CD14-positive monocyte (primary cell): Measurements from ENCODE around the gene PTPN20. TPM values are rescaled to one million over a fixed set of nuclear protein-coding genes. Genes with fewer than 3 reads are reported as not detected.
"Not testable (repeated sequence)": the region's sequence is repeated elsewhere in the genome, so short reads cannot be mapped to it uniquely, and the experiment has no call there.

ENCODE experiments used
- DNase-seq, 3 donors: peaks; one replicate each; pipeline ENCODE4 v3.0.0-alpha.2; 2011 to 2022
- H2AFZ ChIP-seq: 2 replicates; pipeline ENCODE4 v1.6.0; 2012; ENCODE audit warnings: mild to moderate bottlenecking, low read depth, low read length, inconsistent platforms; ENCODE audit not compliant: insufficient read depth, poor library complexity, severe bottlenecking
- H3K27ac ChIP-seq, 2 donors: 1 replicate in 1 of 2; 2 replicates in 1 of 2; pipeline ENCODE4 v1.5.1; 2012 to 2013; ENCODE audit warnings: low read length in 2 of 2, control low read depth in 1 of 2, inconsistent platforms in 1 of 2, low read depth in 1 of 2, mild to moderate bottlenecking in 1 of 2
- H3K27me3 ChIP-seq, 2 donors: one replicate each; pipeline versions ENCODE4 v1.6.0 to v1.6.1; 2011 to 2013; ENCODE audit warnings: low read length in 2 of 2; ENCODE audit not compliant: control insufficient read depth in 2 of 2, insufficient read depth in 2 of 2
- H3K36me3 ChIP-seq, 2 donors: replicated peaks in 1 of 2; 1 replicate in 1 of 2; 2 replicates in 1 of 2; pipeline versions ENCODE4 v1.5.1 to v1.6.1; 2012 to 2013; ENCODE audit warnings: low read length in 2 of 2, control low read depth in 1 of 2, inconsistent platforms in 1 of 2, mild to moderate bottlenecking in 1 of 2; ENCODE audit not compliant: insufficient read depth in 2 of 2, control insufficient read depth in 1 of 2
- H3K4me1 ChIP-seq, 2 donors: 1 replicate in 1 of 2; 2 replicates in 1 of 2; pipeline versions ENCODE4 v1.5.1 to v1.6.1; 2012 to 2013; ENCODE audit warnings: low read length in 2 of 2, control low read depth in 1 of 2, inconsistent platforms in 1 of 2, mild to moderate bottlenecking in 1 of 2, moderate library complexity in 1 of 2; ENCODE audit not compliant: insufficient read depth in 2 of 2, control insufficient read depth in 1 of 2
- H3K4me2 ChIP-seq: replicated peaks from 2 replicates; pipeline ENCODE3; 2012; ENCODE audit warnings: low read length, moderate library complexity, mild to moderate bottlenecking; ENCODE audit not compliant: poor library complexity, severe bottlenecking; ENCODE audit errors: extremely low read depth
- H3K4me3 ChIP-seq, 3 experiments: fragments of 200-600 bp in 1 of 3; sonication (generic) in 1 of 3; replicated peaks in 1 of 3; 1 replicate in 2 of 3; 2 replicates in 1 of 3; pipeline ENCODE4 v1.5.1; 2011 to 2013; ENCODE audit warnings: low read length in 3 of 3, mild to moderate bottlenecking in 3 of 3, control low read depth in 2 of 3, low read depth in 2 of 3, inconsistent platforms in 1 of 3, moderate library complexity in 1 of 3
- H3K79me2 ChIP-seq: 2 replicates; pipeline ENCODE4 v1.6.0; 2012; ENCODE audit warnings: mild to moderate bottlenecking, control low read depth, inconsistent platforms, low read length, moderate library complexity; ENCODE audit not compliant: insufficient read depth
- H3K9ac ChIP-seq: 2 replicates; pipeline ENCODE4 v1.6.0; 2017; ENCODE audit warnings: low read length, mild to moderate bottlenecking; ENCODE audit not compliant: insufficient read depth, poor library complexity, severe bottlenecking
- H3K9me3 ChIP-seq, 2 donors: replicated peaks in 1 of 2; 1 replicate in 1 of 2; 2 replicates in 1 of 2; pipeline versions ENCODE4 v1.5.1 to v1.6.1; 2012 to 2013; ENCODE audit warnings: low read length in 2 of 2, control low read depth in 1 of 2; ENCODE audit not compliant: control insufficient read depth in 1 of 2, insufficient read depth in 1 of 2
- H4K20me1 ChIP-seq: 2 replicates; pipeline ENCODE4 v1.6.0; 2012; ENCODE audit warnings: mild to moderate bottlenecking, low read length, control low read depth, moderate library complexity; ENCODE audit not compliant: insufficient read depth
- H3K27ac Mint-ChIP-seq, 7 donors: one replicate each; pipeline ENCODE4 v1.8.0; 2020; ENCODE audit warnings: mild to moderate bottlenecking in 7 of 7, mixed read lengths in 7 of 7, moderate library complexity in 6 of 7, inconsistent platforms in 2 of 7
- H3K27me3 Mint-ChIP-seq, 3 donors: one replicate each; pipeline ENCODE4 v1.8.0; 2021 to 2022; ENCODE audit warnings: low read depth in 3 of 3, mild to moderate bottlenecking in 3 of 3, mixed read lengths in 3 of 3, moderate library complexity in 3 of 3, inconsistent platforms in 1 of 3
- H3K36me3 Mint-ChIP-seq, 2 donors: one replicate each; pipeline ENCODE4 v1.8.0; 2020; ENCODE audit warnings: mixed read lengths in 2 of 2, inconsistent platforms in 1 of 2, mild to moderate bottlenecking in 1 of 2
- H3K4me1 Mint-ChIP-seq: one replicate; pipeline ENCODE4 v1.8.0; 2020; ENCODE audit warnings: mild to moderate bottlenecking, mixed read lengths
- H3K4me3 Mint-ChIP-seq, 2 donors: one replicate each; pipeline ENCODE4 v1.8.0; 2020; ENCODE audit warnings: mild to moderate bottlenecking in 2 of 2, mixed read lengths in 2 of 2, moderate library complexity in 1 of 2
- H3K9me3 Mint-ChIP-seq, 7 donors: one replicate each; pipeline ENCODE4 v1.8.0; 2020 to 2022; ENCODE audit warnings: mixed read lengths in 7 of 7, mild to moderate bottlenecking in 6 of 7, moderate library complexity in 6 of 7, inconsistent platforms in 2 of 7
- WGBS: methylation state at CpG from one replicate; pipeline ENCODE4 v1.1.5; 2013; ENCODE audit warnings: missing lambda C conversion rate; ENCODE audit not compliant: insufficient coverage; 5-methylcytosine and 5-hydroxymethylcytosine counted together
- intact Hi-C, 2 donors: fragments of 100-400 bp; cut with micrococcal nuclease; formaldehyde crosslinking; loops; one replicate each; pipeline versions ENCODE4 v1.15.0 to v1.15.1; 2023
- polyA plus RNA-seq, 3 donors: library from polyadenylated mRNA; depleted of rRNA in 1 of 3; unstranded in 2 of 3; stranded (reverse) in 1 of 3; fragments of 300-500 nt in 2 of 3; fragments of >200 nt in 1 of 3; fragmentation: Illumina TruSeq in 2 of 3; gene quantifications; 1 replicate in 2 of 3; 2 replicates in 1 of 3; pipeline ENCODE4 v1.2.3, GENCODE V29; 2012 to 2021

PTPN20 gene
- polyA plus RNA-seq, 3 donors = 0.04 TPM; not detected in 2

- H3K9me3 Mint-ChIP-seq, H3K4me3 ChIP-seq, H3K4me3 Mint-ChIP-seq, H3K36me3 ChIP-seq, intact Hi-C loops, H3K4me1 ChIP-seq, H3K27ac Mint-ChIP-seq, H2AFZ ChIP-seq, H3K79me2 ChIP-seq, H3K4me1 Mint-ChIP-seq, H3K4me2 ChIP-seq, H3K27ac ChIP-seq, H3K9ac ChIP-seq, DNase-seq, H3K27me3 Mint-ChIP-seq, H3K9me3 ChIP-seq, H3K36me3 Mint-ChIP-seq, H4K20me1 ChIP-seq, H3K27me3 ChIP-seq: not testable (repeated sequence)
- WGBS = no CpG with 5 or more reads among the region's 5 CpGs
Measured at GRCh38 chr10:46876773-46877172, 34.5 kb upstream of the PTPN20 start.

GRCh38 chr10:46878761-46879160 is 32.5 kb upstream of the PTPN20 start:
- H3K9me3 Mint-ChIP-seq, intact Hi-C loops, H3K27ac ChIP-seq, H3K27ac Mint-ChIP-seq, H2AFZ ChIP-seq, H3K4me3 ChIP-seq, H3K4me1 Mint-ChIP-seq, H3K79me2 ChIP-seq, H3K4me1 ChIP-seq, H3K4me2 ChIP-seq, H3K27me3 ChIP-seq, H3K4me3 Mint-ChIP-seq, H3K36me3 Mint-ChIP-seq, DNase-seq, H3K9me3 ChIP-seq, H4K20me1 ChIP-seq, H3K27me3 Mint-ChIP-seq, H3K36me3 ChIP-seq, H3K9ac ChIP-seq: not testable (repeated sequence)
- 80% methylated on average over 1 of the region's 7 CpGs for WGBS

- H2AFZ ChIP-seq, DNase-seq, H3K4me1 ChIP-seq, H3K9me3 Mint-ChIP-seq, H3K36me3 Mint-ChIP-seq, H3K4me1 Mint-ChIP-seq, H3K27ac Mint-ChIP-seq, H3K4me3 ChIP-seq, H3K27me3 ChIP-seq, H3K4me2 ChIP-seq, H3K27me3 Mint-ChIP-seq, intact Hi-C loops, H3K27ac ChIP-seq, H3K36me3 ChIP-seq, H3K9ac ChIP-seq, H3K9me3 ChIP-seq, H4K20me1 ChIP-seq, H3K79me2 ChIP-seq, H3K4me3 Mint-ChIP-seq: not testable (repeated sequence)
- WGBS = 73% methylated on average over 3 of the region's 11 CpGs
Measured at GRCh38 chr10:46890813-46891611, 20.2 kb upstream of the PTPN20 start.

- H3K4me3 ChIP-seq, H3K9ac ChIP-seq, H3K27me3 ChIP-seq, H3K27me3 Mint-ChIP-seq, H4K20me1 ChIP-seq, H3K4me3 Mint-ChIP-seq, H3K9me3 Mint-ChIP-seq, H3K4me1 ChIP-seq, H3K36me3 Mint-ChIP-seq, H3K27ac Mint-ChIP-seq, H3K9me3 ChIP-seq, H3K4me1 Mint-ChIP-seq, H2AFZ ChIP-seq, H3K27ac ChIP-seq, H3K79me2 ChIP-seq, H3K36me3 ChIP-seq, H3K4me2 ChIP-seq, intact Hi-C loops: not testable (repeated sequence)
- WGBS = no CpG with 5 or more reads among the region's 7 CpGs
- peak in 1 of 3 donors; percentile 1 for DNase-seq
Measured at GRCh38 chr10:46896762-46897692, 14.2 kb upstream of the PTPN20 start.
